Loucy (cell line): Measurements from ENCODE around the gene LRRC71.

Experiments
- H2AFZ ChIP-seq: fragments of 200-600 bp; sonication (generic); 2 replicates; pipeline ENCODE4 v1.6.0; 2016; ENCODE audit warnings: antibody characterized with exemption, mild to moderate bottlenecking, low read length, moderate library complexity
- H3F3A ChIP-seq: fragments of 200-600 bp; 2 replicates; pipeline ENCODE4 v1.6.0; 2016; ENCODE audit warnings: antibody characterized with exemption, low read depth, mild to moderate bottlenecking
- H3K27me3 ChIP-seq: fragments of 200-600 bp; sonication (generic); 2 replicates; pipeline ENCODE4 v1.6.1; 2014; ENCODE audit warnings: low read length, mild to moderate bottlenecking; ENCODE audit not compliant: insufficient read depth, poor library complexity, severe bottlenecking
- H3K36me3 ChIP-seq: fragments of 200-600 bp; sonication (generic); 2 replicates; pipeline ENCODE4 v1.6.1; 2016; ENCODE audit warnings: low read length; ENCODE audit not compliant: insufficient read depth
- H3K4me1 ChIP-seq: fragments of 200-600 bp; sonication (generic); 2 replicates; pipeline ENCODE4 v1.5.1; 2014; ENCODE audit warnings: low read length, mild to moderate bottlenecking; ENCODE audit not compliant: insufficient read depth, poor library complexity, severe bottlenecking
- H3K4me2 ChIP-seq: fragments of 200-600 bp; sonication (generic); 2 replicates; pipeline ENCODE4 v1.6.0; 2014; ENCODE audit warnings: antibody characterized with exemption, low read length, low read depth, mild to moderate bottlenecking; ENCODE audit not compliant: poor library complexity, severe bottlenecking
- H3K4me3 ChIP-seq: fragments of 200-600 bp; sonication (generic); 2 replicates; pipeline ENCODE4 v1.5.1; 2014; ENCODE audit warnings: low read length, mild to moderate bottlenecking, mixed read lengths; ENCODE audit not compliant: poor library complexity, severe bottlenecking
- H3K79me2 ChIP-seq: fragments of 200-600 bp; sonication (generic); 2 replicates; pipeline ENCODE4 v1.6.1; 2014; ENCODE audit warnings: low read length; ENCODE audit not compliant: insufficient read depth
- H3K9ac ChIP-seq: fragments of 200-600 bp; sonication (generic); 2 replicates; pipeline ENCODE4 v1.6.0; 2014; ENCODE audit warnings: mild to moderate bottlenecking, low read depth, low read length, moderate library complexity; ENCODE audit not compliant: poor library complexity, severe bottlenecking
- H3K9me2 ChIP-seq: fragments of 200-600 bp; sonication (generic); replicated peaks from 2 replicates; pipeline ENCODE4 v1.6.1; 2016; ENCODE audit warnings: low read depth, low read length, mixed read lengths
- H3K9me3 ChIP-seq: fragments of 200-600 bp; sonication (generic); 2 replicates; pipeline ENCODE4 v1.6.1; 2014; ENCODE audit warnings: mild to moderate bottlenecking, antibody characterized with exemption, low read length, low read depth; ENCODE audit not compliant: insufficient read depth
- H4K20me1 ChIP-seq: fragments of 200-600 bp; sonication (generic); 2 replicates; pipeline ENCODE4 v1.6.0; 2014; ENCODE audit warnings: antibody characterized with exemption, low read length, mild to moderate bottlenecking; ENCODE audit not compliant: insufficient read depth, poor library complexity, severe bottlenecking
- EZH2phosphoT487 ChIP-seq: fragments of 200-600 bp; IDR thresholded peaks from 2 replicates; pipeline ENCODE4 v1.6.1; 2018; ENCODE audit warnings: antibody characterized with exemption, mild to moderate bottlenecking, moderate library complexity, borderline replicate concordance
- TF ChIP-seq, protein P1 (sequence below): fragments of 200-600 bp; sonication (generic); conservative IDR thresholded peaks from 2 replicates; pipeline ENCODE4 v1.5.1; 2014; ENCODE audit warnings: mild to moderate bottlenecking, antibody characterized with exemption, low read length

Gene LRRC71

DNA sequence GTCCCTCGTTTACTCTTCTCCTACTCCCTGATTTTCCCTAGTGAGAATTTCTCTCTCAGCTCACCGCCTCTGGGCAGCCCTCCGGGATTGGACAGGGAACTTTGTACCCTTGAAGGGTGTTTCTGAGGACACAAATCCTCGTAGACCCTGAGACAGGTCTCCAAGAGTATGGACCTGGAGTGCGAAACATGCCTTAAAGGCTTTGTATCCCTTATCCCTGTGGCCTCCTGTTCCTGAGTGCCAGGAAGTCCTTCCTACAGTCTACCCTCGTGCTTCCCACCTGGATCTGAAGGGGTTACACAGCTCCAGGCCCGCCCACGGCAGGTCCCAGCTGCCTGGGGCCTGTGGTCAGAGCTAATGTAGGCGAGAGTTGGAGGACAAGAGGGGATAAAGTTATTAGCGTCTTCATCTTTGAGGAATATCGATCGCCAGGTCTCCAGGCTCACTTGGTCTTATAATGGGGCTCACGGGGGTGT lies 34.5 kb upstream of the LRRC71 start:
- no peaks in the 10 kb centered on the region for H3K79me2 ChIP-seq
- H3F3A ChIP-seq: no peaks in the 10 kb centered on the region
- no peak overlapping the region for H2AFZ ChIP-seq
- H3K9ac ChIP-seq: no peak overlapping the region
- no peaks in the 10 kb centered on the region for H3K27me3 ChIP-seq
- no peaks in the 10 kb centered on the region for H3K4me1 ChIP-seq
- TF ChIP-seq, protein P1, sequence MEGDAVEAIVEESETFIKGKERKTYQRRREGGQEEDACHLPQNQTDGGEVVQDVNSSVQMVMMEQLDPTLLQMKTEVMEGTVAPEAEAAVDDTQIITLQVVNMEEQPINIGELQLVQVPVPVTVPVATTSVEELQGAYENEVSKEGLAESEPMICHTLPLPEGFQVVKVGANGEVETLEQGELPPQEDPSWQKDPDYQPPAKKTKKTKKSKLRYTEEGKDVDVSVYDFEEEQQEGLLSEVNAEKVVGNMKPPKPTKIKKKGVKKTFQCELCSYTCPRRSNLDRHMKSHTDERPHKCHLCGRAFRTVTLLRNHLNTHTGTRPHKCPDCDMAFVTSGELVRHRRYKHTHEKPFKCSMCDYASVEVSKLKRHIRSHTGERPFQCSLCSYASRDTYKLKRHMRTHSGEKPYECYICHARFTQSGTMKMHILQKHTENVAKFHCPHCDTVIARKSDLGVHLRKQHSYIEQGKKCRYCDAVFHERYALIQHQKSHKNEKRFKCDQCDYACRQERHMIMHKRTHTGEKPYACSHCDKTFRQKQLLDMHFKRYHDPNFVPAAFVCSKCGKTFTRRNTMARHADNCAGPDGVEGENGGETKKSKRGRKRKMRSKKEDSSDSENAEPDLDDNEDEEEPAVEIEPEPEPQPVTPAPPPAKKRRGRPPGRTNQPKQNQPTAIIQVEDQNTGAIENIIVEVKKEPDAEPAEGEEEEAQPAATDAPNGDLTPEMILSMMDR: no peak
- TF ChIP-seq EZH2phosphoT487: no peak
- H3K36me3 ChIP-seq: no peaks in the 10 kb centered on the region
- no peak overlapping the region for H3K4me3 ChIP-seq
- H3K9me2 ChIP-seq: no peaks in the 10 kb centered on the region
- no peaks in the 10 kb centered on the region for H3K9me3 ChIP-seq
- H4K20me1 ChIP-seq: no peaks in the 10 kb centered on the region
- H3K4me2 ChIP-seq: no peak overlapping the region

DNA sequence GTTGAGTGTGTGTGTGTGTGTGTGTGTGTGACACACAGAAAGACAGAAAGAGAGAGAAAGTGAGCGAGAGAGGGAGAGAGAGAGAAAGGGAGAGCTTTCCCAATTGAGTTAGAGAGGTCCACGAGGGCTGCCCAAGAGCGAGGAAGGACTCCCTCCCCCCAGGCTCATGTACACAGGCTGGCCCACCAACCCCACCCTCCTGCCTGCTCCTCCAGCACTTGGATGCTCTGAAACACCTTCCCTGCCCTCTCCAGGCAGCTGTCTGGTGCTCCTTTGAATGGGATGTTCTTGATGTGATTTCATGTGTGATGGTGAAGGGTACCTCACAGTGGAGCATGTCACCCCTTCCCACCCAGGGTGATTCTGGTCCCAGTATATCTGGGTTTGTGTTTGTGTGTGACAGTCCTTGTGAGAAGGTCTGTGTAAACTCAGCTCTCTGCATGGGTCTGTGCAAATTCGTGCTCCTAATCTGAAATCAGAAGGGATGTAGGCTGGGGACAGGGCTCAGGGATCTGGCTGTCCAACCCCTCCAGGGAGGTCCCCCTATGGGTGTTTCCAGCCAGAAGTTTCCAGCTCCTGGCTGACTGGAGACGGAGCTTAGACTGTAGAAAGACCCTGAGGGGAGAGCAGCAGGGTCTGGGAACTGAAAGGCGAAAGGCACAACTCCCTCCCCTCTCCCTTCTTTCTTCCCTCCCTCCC lies 33.7 kb upstream of the LRRC71 start:
- Histone ChIP-seq H3F3A (no peaks in the 10 kb centered on the region), H3K79me2 (no peaks in the 10 kb centered on the region), H3K27me3 (no peaks in the 10 kb centered on the region), H3K9me3 (no peaks in the 10 kb centered on the region), H3K9me2 (no peaks in the 10 kb centered on the region), H3K4me3 (no peak overlapping the region), H2AFZ (no peak overlapping the region), H4K20me1 (no peaks in the 10 kb centered on the region), H3K9ac (no peak overlapping the region), H3K4me1 (no peaks in the 10 kb centered on the region), H3K4me2 (no peak overlapping the region), H3K36me3 (no peaks in the 10 kb centered on the region)
- TF ChIP-seq EZH2phosphoT487: no peak
- TF ChIP-seq, protein P1: no peak

DNA sequence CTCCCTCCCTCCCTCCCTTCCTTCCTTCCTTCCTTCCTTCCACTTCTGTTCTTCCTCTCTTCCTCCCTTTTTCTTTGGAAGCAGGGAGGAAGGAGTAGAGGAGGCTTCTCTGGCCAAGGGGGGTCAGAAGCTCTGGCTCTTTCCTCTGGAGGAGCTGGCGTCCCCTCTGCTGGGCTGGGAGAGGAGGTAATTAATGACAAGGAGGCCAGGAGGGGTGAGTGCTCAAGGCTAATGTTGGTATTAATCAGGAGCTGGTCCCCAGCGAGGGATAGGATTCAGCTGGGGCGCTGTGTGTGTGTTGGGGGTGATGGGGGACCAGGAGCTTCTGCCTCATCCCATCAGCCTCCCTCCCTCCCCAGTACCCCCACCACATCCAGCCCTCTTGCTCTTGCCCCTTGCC lies 33.1 kb upstream of the LRRC71 start:
- no peak overlapping the region for H3K9ac ChIP-seq
- no peaks in the 10 kb centered on the region for H3K79me2 ChIP-seq
- no peaks in the 10 kb centered on the region for H3K9me3 ChIP-seq
- no peak for TF ChIP-seq EZH2phosphoT487
- TF ChIP-seq, protein P1: no peak
- H4K20me1 ChIP-seq: no peaks in the 10 kb centered on the region
- no peak overlapping the region for H3K4me2 ChIP-seq
- H3K9me2 ChIP-seq: no peaks in the 10 kb centered on the region
- H2AFZ ChIP-seq: no peak overlapping the region
- no peaks in the 10 kb centered on the region for H3K36me3 ChIP-seq
- H3K4me1 ChIP-seq: no peaks in the 10 kb centered on the region
- H3K4me3 ChIP-seq: no peak overlapping the region
- H3K27me3 ChIP-seq: no peaks in the 10 kb centered on the region
- H3F3A ChIP-seq: no peaks in the 10 kb centered on the region
